Testis (tissue), 2 donors: ENCODE data around the gene ITPK1.

Source experiments
- CTCF ChIP-seq, 3 experiments: fragments of 450-650 bp in 2 of 3; fragments of 200-600 bp in 1 of 3; sonication (generic) in 1 of 3; IDR thresholded peaks; one replicate each; pipeline ENCODE4 v1.5.1; 2016 to 2019; ENCODE audit warnings: antibody characterized with exemption in 3 of 3, mild to moderate bottlenecking in 2 of 3, moderate library complexity in 1 of 3
- POLR2A ChIP-seq: fragments of 450-650 bp; IDR thresholded peaks from one replicate; pipeline ENCODE4 v1.6.1; 2017; ENCODE audit warnings: antibody characterized with exemption, mild to moderate bottlenecking, moderate library complexity

GRCh38 chr14:92960706-92961566, 154.8 kb downstream of the ITPK1 start:
- no peak for TF ChIP-seq CTCF (IDR thresholded peaks at IDR 0.05)
- no peak for TF ChIP-seq POLR2A
